NCI-H446 treated with DMSO at 0.1 percent for 48 hours (cell line): ENCODE measurements around the gene NLRP1.
"Not testable (repeated sequence)": the region's sequence is repeated elsewhere in the genome, so short reads cannot be mapped to it uniquely, and the experiment has no call there.

ENCODE experiments used
- DNase-seq: peaks from one replicate; lab custom pipeline; 2025; lab: John Stamatoyannopoulos, UW

NLRP1 gene

GRCh38 chr17:5587438-5588032 lies 3.2 kb upstream of the NLRP1 start:
- peak; percentile 56 for DNase-seq

- peak; percentile 0 for DNase-seq
These were observed 1.7 kb upstream of the NLRP1 start for GRCh38 chr17:5585836-5586521.

DNA sequence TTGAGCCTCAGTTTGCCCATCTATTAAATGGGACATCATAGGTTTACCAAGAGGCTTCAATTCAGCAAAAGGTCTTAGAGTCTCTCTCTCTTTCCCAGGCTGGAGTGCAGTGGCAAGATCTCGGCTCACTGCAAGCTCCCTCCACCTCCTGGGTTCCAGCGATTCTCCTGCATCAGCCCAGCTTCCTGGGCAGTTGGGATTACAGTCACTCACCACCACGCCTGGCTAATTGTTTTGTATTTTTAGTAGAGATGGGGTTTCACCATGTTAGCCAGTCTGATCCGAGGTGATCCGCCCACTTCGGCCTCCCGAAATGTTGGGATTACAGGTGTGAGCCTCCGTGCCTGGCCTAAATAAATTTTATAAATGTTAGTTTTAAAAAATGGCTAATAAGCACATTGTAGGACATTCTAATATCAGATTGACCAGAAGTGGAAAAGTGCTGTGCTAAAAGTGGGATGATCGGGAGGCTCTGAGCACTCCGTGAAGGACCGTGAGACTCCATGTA lies 1.0 kb upstream of the NLRP1 start:
- DNase-seq: no peak

DNA sequence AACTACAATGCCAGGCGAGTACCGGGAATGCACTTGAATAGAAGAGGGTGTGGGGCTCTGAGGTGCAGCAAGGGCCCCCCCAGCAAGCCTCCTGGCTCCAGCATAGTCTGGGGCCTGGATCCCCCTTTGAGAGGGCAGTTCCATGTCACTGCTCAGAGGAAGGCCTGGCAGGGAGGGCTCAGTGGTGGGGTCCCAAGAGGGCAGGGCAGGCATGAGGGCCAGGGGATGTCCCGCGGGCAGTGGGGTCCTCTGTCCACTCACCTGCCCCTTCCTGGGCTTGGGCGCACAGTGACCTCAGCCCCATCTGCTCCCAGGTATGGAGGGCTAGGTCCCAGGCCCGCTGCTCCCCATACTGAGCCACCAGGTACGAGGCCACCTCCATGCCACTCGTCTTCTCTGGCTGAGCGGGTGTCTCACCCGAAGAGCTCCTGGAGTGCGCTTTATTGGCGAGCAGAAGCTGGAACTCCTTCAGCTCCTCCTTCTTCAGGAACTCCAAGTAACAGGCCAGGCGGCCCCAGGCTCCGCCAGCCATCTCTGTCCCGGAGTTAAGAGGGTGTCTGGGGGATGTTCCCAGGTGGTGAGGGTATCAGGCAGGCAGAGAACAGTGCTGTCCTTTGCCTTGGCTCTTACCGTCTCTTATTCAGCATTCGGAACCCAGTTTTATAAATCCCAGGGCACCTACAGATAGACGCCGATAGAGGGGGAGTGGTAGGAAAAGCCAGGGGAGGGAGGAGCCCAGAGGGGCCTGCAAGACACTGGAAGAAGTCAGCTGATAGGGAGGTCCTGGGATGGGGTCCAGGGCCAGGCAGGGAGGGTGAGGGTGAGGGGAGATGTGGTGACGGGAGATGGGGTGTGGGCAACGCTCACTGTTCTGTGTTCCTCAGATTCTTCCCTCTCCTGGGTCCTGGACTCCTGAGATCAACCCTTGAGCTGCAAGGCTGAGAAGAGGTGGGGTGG lies 605 bp downstream of the NLRP1 start:
- DNase-seq: no peak

DNA sequence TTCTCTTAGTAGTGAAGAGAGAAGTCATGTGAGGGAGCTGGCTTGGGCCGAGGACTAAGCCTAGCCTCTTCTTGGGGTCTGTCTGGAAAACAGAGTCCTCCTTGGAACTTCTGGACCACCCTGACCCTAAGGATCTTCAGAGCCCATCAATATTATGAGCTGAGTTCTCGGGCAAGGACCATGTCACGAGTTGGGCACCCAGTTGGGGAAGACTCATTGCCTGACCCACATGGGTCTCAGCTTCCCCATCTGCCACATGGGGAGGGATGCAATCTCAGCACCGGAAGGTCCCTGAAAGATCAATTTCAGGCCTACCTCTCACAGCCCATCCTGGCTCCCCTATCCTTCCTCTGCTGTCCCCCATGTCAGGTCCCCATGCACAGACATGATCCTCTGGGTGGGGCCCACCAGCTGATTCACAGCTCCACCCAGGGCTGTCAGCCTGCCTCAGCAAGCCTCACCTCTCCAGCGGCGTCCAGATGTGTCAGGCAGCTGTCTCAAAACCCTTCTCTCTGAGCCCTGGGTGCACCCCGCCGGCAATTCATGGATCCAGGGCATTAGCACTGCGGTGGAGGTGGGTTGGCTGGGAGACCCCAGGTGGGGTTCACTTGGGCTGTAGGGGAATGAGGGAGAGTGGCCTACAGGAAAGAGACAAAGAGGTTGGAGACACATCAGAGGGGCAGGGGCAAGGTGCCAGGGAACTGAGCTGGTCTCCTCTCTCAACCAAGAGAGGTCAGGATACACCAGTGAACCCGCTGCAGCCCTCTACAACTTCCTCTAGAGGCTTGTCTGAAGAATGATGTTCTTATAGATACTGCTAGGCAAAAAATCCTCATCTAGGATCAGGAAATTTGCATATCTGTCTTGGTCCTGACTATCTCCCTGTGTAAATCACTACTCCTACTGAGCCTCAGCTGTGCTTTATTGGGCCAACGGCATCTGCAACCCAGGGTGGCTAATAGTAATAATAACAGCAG lies 1.8 kb downstream of the NLRP1 start:
- no peak for DNase-seq

DNA sequence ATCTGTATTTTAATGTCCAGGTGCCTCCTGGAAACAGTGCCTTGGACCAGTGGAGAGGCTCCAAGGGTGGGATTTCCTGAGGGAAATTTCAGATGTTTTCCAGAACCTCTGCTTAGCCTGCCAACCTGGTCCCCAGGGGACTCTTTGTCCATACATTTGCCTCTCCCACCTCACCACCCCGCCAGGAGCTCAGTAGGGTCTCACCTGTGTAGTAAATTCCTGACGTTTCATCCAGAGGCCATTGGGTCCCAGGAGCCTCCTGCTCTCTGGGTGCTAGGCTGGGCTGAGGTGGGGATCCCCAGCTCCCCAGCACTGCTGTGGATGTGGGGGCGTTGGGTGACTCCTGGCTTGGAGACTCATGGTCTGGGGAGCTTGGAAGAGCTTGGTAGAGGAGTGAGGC lies 2.7 kb downstream of the NLRP1 start:
- DNase-seq: no peak

DNA sequence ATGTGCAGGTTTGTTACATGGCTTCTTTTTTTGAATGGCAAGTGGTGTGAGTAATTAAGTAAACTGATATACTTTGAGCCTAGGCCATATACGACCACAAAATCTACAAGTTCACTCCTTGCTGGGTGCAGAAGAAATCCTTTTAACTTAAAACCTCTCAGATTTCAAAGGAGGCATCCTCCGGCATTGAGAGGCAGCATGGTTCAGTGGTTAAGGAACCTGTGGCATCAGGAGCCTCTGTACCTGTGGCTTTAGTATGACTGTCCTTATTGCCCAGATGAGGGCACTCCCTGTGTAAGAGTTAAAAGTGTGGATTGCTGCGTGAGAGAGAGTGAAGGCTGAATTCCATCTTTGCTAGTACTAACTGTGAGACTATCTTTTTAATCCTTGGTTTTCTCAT lies 3.3 kb downstream of the NLRP1 start:
- DNase-seq: no peak

- no peak for DNase-seq
These were observed 3.9 kb downstream of the NLRP1 start for GRCh38 chr17:5580367-5580766.

- DNase-seq: not testable (repeated sequence)
These were observed 5.5 kb downstream of the NLRP1 start for GRCh38 chr17:5578768-5579167.

DNA sequence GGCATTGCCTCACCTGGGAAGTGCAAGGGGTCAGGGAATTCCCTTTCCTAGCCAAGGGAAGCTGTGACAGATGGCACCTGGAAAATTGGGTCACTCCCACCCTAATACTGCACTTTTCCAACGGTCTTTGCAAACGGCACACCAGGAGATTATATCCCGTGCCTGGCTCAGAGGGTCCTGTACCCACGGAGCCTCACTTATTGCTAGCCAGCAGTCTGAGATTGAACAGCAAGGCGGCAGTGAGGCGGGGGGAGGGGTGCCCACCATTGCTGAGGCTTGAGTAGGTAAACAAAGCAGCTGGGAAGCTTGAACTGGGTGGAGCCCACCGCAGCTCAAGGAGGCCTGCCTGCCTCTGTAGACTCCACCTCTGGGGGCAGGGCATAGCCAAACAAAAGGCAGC lies 11.3 kb downstream of the NLRP1 start:
- DNase-seq: not testable (repeated sequence)

DNA sequence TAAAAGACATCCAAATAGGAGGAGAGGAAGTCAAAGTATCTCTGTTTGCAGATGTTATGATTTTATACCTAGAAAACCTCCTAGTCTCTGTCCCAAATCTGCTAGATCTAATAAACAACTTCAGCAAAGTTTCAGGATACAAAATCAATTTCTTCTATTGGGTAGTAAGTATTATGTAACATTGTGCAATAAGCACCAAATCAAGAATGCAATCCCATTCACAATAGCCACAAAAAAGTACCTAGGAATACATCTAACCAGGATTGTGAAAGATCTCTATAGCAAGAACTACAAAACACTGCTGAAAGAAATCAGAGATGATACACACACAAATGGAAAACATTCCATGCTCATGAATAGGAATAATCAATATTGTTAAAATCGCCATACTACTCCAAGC lies 13.0 kb downstream of the NLRP1 start:
- DNase-seq: no peak

GRCh38 chr17:5565808-5566207 lies 18.5 kb downstream of the NLRP1 start:
- DNase-seq: no peak

GRCh38 chr17:5563456-5563855 lies 20.9 kb downstream of the NLRP1 start:
- no peak for DNase-seq

- DNase-seq: no peak
These were observed 21.5 kb downstream of the NLRP1 start for GRCh38 chr17:5562661-5563360.

GRCh38 chr17:5561736-5562571 lies 22.4 kb downstream of the NLRP1 start:
- no peak for DNase-seq

- DNase-seq: no peak
These were observed 23.8 kb downstream of the NLRP1 start for GRCh38 chr17:5560361-5560988.

- DNase-seq: no peak
These were observed 25.2 kb downstream of the NLRP1 start for GRCh38 chr17:5558815-5559785.

DNA sequence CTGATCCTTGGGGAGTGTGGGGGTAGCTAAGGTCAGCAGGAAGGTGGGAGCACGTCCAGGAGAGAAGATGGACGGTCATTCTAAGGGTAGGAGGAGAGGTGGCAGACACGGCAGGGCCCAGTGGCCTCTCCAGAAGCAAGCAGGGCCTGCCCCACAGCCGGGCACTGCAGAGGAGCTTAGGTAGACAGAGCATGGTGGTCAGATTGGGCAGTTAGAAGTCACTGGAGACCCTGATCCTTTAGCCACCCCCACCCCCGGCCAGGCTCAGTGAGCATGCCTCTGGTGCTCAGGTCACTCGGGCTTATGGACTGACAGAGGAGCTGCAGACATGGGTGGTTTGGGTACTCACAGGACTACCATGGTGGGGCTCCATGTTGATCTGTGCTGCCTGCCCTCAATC lies 26.3 kb downstream of the NLRP1 start:
- DNase-seq: no peak
